ENCODE measurements around the gene DCUN1D2. TPM values are rescaled to one million over a fixed set of nuclear protein-coding genes. Genes with fewer than 3 reads are reported as not detected.

The DCUN1D2 gene
- total RNA-seq, 1 donor from 2014 or later: 24.6 TPM

GRCh38 chr13:113426591-113426986 lies 63.9 kb downstream of the DCUN1D2 start:
- ATAC-seq (no peak), DNase-seq (no peak)
- Histone ChIP-seq H3K9me3 (no peaks in the 10 kb centered on the region), H3K36me3 (no peaks in the 10 kb centered on the region), H3K4me3 (no peak overlapping the region), H3K4me1 (no peaks in the 10 kb centered on the region), H3K27me3 (no peaks in the 10 kb centered on the region), H3K27ac (no peak overlapping the region)
- no peak for TF ChIP-seq CTCF (IDR thresholded peaks at IDR 0.05)
- intact Hi-C loops (cut with DNase I): no loop called here

GRCh38 chr13:113425941-113426590 lies 64.4 kb downstream of the DCUN1D2 start:
- no peaks in the 10 kb centered on the region for H3K36me3 ChIP-seq
- no peak for ATAC-seq
- H3K27me3 ChIP-seq: no peaks in the 10 kb centered on the region
- no peaks in the 10 kb centered on the region for H3K4me1 ChIP-seq
- no peaks in the 10 kb centered on the region for H3K9me3 ChIP-seq
- no peak overlapping the region for H3K27ac ChIP-seq
- no peak for DNase-seq
- H3K4me3 ChIP-seq: no peak overlapping the region
- TF ChIP-seq CTCF (IDR thresholded peaks at IDR 0.05): no peak
- intact Hi-C loops (cut with DNase I): no loop called here

- no peak for DNase-seq
- no peak for TF ChIP-seq CTCF (IDR thresholded peaks at IDR 0.05)
- peak; percentile 11 for ATAC-seq
- Histone ChIP-seq H3K36me3 (no peaks in the 10 kb centered on the region), H3K4me1 (no peaks in the 10 kb centered on the region), H3K9me3 (no peaks in the 10 kb centered on the region), H3K27ac (no peak overlapping the region), H3K4me3 (no peak overlapping the region), H3K27me3 (peaks cover 5% of the 10 kb centered on the region)
- intact Hi-C loops (cut with DNase I): no loop called here
These were observed 66.9 kb downstream of the DCUN1D2 start for GRCh38 chr13:113423520-113424163.

GRCh38 chr13:113422807-113423519 lies 67.5 kb downstream of the DCUN1D2 start:
- peak; percentile 4 for ATAC-seq

GRCh38 chr13:113421673-113422270 lies 68.7 kb downstream of the DCUN1D2 start:
- peaks cover 5% of the 10 kb centered on the region for H3K27me3 ChIP-seq
- H3K36me3 ChIP-seq: no peaks in the 10 kb centered on the region
- no peaks in the 10 kb centered on the region for H3K4me1 ChIP-seq
- DNase-seq: no peak
- TF ChIP-seq CTCF (IDR thresholded peaks at IDR 0.05): no peak
- intact Hi-C loops (cut with DNase I): no loop called here
- ATAC-seq: no peak
- H3K9me3 ChIP-seq: no peaks in the 10 kb centered on the region
- H3K27ac ChIP-seq: no peak overlapping the region
- no peak overlapping the region for H3K4me3 ChIP-seq

More at GRCh38 chr13:113422807-113423519, 67.5 kb downstream of the DCUN1D2 start:
- Histone ChIP-seq H3K4me1 (no peaks in the 10 kb centered on the region), H3K4me3 (no peak overlapping the region), H3K36me3 (no peaks in the 10 kb centered on the region), H3K9me3 (no peaks in the 10 kb centered on the region), H3K27ac (no peak overlapping the region), H3K27me3 (peaks cover 5% of the 10 kb centered on the region)
- DNase-seq: peak; percentile 54
- intact Hi-C loops (cut with DNase I): no loop called here
- TF ChIP-seq CTCF (IDR thresholded peaks at IDR 0.05): no peak
